ENCODE measurements around the gene LMF1.

LMF1 gene

DNA sequence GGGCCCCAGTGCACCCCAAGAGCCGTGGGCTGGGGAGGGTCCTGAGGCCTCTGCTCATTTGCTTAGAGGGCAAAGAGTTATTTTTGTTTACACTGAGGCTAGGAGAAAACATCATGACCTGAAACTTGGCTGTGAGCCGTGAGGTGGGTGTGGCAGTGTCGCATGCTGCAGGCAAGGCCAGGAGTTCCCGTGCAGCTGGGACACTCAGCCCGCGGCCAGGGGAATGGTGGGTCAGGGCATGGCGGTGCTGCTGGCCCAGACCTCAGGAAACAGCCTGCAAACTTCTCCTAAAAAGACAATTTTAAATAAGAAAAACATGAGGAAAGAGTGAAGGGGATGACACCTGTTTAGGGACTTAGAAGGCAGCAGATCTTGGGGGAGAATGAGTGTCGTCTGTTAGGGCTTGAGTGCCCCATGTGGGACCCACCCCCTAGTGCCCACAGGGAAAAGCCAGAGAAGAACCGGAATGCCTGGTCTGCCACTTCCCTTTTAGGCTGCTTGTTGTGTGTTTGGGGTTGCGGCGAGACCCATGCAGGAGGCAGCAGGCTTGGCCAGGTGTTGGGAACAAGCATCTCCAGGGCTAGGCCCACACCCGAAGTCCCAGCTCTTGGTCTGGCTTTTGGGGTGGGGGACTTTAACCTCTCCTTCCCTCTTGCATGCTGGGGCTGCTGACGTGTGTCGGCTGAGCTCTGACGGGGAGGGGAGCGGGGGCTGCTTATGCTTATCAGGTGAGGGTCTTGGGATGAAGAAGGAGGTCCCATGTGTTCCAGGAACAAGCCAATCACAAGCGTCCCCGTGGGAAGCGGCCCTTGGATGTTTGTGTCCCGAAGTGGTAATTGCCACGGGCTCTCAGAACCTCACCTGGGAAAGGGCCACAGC is 89.3 kb downstream of the LMF1 start:
- DNase-seq (ENCODE audit: low read depth, low spot score), result no peak

DNA sequence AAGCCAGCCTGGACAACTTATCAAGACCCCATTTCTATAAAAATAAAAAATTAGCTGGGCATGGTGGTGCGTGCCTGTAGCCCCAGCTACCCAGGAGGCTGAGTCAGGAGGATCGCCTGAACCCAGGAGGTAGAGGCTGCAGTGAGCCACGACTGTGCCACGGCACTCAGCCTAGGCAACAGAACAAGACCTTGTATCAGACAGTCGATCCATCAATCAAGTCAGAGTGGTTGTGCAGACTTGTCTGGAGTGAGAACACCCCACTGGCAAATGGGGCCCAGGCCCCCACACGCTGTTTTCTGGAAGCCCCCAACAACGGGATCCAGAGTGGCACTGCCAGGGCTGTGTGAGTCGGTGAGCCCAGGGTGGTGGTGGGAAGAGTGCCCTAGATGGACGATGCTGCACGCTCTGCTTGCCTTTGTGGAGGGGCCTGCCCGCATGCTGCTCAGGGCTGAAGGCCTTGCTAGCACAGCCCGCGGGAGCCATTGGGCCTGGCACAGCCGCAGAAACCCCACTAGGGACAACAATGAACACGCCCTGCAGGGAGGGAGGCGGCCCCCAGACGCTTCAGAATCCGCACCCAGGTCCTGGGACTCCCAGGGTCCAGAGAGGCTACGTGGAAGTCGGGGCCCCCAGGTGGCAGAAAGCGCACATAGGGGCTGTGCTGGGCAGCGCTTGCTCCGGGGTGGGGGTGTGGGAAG is 90.2 kb downstream of the LMF1 start:
- DNase-seq (ENCODE audit: low read depth, low spot score), result no peak

DNA sequence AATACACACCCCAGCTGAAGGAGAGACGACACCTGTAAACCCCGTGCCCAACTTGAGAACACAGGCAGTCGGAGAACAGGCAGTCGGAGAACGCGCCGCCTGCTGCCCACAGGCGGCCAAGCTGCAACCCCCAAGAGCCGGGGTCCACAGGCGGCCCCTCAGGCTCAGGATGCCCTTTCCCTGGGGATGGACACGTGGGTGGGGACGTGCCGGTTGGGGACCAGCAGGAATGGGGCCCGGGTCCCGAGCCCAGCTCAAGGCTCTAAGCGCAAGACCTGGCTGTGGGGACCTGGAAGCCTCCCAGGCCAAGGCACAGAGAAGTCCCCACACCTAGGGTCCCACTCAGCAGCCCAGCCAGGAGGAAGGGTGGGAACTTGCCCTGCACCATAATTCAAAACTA is 90.8 kb downstream of the LMF1 start:
- no peak for DNase-seq (ENCODE audit: low read depth, low spot score)

DNA sequence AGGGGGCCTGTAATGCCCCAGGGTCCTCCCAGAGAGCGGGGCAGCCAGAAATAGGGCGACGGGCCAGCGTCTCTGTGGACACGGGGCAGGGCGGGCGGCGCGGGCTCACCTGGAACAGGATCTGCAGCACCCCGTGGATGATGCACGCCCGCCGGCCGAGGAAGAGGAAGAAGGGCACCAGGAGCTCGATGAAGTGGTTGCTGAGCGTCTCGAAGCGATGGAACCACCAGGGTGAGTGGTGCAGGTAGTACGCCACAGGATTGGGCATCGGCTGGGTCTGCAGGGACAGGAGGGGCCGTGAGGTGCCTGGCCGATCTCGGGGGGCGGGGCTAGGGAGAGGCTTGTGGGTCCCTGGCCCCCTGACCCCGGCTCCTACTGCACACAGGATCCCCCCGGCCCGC is 91.3 kb downstream of the LMF1 start:
- no peak for DNase-seq (ENCODE audit: low read depth, low spot score)

DNA sequence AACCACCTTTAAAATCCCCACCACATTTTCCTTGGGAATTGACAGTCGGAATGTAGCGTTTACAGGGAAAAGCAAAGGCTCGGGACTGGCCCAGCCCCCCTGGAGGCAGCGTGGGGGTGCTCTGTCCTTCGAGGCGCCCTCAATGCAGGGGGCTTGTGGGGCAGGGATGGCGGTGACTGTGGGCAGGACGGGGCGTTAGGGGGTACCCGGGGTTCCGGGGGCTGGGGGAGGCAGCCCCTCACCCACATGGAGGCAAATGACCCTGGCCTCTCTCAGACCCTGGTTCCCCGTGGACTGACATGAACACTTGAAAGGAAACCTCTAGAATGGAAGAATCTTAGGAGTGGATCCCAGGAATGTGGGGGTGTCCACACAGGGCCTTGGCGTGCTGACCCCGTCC is 91.9 kb downstream of the LMF1 start:
- no peak for DNase-seq (ENCODE audit: low read depth, low spot score)

DNA sequence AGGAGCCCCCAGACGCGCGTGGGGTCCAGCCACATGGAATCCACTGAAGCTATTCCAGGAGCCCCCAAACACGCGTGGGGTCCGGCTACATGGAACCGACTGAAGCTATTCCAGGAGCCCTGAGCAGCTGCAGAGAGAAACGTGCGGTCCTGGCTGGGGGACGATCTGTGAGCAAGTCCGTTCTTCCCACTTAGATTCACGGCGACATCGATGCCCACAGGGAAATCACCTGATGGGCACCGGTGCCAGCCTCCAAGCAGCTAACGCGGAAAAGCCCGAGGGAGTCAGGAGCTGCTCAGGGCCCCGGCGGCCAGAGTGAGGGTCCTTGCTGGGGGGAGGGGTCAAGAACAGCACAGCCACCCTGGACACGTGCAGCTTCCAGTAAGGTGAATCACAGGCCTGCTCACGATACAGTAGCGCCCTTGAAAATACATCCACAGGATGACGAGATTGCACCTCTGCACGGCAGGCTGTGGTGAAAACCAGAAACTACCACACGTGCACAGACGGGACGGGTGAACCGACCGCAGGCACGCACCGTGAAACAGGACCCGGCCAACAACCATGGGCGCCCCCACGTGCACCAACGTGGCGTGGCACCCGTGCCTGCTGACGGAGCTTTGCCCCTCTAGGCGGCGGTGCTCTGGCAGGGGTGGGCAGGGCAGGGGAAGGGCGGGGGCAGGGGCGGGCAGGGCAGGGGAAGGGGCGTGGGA is 92.6 kb downstream of the LMF1 start:
- DNase-seq (ENCODE audit: low read depth, low spot score), result no peak

DNA sequence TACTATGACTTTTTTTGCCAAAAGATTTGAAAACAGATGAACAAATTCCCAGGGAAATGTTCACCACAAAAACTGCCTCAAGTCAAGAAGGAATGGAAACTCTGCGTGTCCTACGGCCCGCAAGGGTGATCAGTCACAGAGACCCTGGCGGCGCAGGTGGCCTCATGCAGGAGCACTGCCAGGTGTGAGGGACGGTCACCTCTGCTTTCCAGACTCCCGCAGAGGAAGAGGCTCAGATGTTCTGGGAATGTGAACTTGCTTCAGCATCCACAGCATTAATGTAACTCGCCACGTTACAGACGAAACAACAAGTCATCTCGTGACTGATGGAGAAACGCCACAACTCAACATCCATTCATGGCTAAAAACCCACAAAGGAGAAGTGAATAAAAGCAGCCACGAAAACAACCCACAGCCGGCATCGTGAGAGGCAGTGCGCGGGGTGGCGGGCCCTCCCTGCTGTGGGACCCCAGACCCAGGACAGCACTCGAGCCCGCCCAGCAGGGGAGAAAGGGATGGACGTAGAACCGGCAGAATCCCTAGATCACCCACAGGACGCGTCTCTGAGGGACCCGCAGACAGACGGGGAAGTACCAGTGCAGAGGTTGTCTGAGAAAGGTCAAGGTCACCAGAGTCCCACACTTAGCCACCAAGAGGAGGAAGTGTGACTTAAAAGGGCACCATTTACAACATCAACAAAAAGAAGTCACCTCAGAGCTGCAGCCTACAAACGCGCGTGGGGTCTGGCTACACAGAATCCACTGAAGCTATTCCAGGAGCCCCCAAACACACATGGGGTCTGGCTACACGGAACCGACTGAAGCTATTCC is 93.3 kb downstream of the LMF1 start:
- DNase-seq (ENCODE audit: low read depth, low spot score), result no peak

DNA sequence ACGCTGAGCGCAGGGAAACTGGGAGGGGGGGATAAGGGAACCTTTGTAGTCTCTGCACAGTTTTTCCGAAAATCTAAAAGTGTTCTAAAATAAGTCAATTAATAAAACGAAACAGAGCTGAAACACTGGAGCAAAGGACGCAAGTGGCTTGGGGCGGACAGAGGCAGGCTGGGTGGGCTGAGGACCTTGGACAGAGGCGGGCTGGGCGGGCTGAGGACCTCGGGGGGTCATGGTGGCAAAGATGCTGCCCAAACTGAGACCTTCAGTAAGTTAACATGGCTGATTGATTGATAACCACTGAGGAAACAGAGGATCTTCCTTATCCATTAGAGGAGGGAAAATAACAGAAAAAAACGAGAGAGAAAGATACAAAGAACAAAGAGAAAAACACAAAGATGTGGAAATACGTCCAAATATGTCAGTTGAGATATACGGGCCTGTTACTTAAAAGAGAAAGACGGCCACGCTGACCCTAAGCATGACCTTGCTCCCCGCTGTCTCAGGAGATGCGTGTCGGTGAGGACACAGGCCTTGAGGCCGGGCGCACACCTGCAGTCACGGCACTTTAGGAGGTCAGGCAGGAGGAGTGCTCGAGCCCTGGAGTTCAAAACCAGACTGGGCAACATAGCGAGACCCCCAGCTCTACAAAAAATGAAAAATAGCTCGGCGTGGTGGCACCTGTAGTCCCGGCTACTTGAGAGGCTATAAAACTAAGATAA is 94.1 kb downstream of the LMF1 start:
- no peak for DNase-seq (ENCODE audit: low read depth, low spot score)

DNA sequence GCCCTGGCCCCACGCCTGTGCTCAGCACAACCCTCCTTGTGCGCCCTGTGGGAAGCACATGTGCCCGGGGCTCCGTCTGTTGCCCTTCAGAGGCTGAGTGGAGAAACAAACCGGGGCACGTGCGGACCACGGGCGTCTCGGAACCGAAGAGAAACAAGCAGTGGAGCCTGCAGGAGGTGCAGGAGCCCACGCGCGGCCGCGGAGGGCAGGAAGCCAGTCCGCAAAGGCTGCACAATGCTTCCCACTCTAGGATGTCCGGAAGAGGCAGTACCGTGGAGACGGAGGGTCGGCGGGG is 94.8 kb downstream of the LMF1 start:
- DNase-seq (ENCODE audit: low read depth, low spot score), result no peak

DNA sequence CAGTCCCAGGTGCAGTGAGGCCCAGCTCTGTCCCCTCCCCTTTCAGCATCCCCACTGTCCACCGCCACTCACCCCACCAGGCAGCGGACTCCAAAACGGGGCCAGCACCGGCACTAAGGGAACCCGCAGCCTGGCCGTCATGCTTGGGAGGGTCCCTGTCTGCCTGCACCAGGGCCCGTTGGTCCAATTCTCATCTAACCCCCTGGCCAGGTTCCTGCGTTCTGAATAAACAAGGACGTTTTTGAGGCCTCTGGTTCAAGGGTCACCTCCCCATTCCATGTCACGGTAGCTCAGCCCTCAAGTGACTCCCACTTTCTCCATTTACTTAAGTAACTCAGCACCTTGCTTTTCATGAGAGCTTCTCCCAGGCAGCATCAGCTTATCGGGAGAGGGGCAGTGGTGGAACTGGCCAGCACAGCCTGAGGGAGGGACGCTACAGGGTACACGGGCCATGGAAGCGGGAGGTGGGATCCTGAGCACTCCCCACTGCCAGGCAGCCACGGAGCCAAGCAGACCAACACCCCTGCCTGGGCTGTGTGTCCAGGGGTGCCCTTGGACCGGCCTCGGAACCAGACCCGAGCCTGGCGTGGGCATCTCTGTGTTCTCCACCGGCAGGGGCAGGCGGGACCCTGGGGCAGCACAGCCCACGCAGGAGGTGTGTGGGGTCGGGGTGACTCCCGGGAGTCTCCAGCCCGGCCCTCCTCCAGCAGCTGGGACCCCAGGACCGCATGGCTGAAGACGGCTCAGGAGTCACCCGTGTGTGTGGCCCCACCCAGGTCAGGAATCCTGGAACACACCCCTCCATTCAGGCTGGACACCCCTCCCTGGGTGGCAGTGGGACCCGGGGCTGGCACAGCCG is 95.4 kb downstream of the LMF1 start:
- DNase-seq (ENCODE audit: low read depth, low spot score), result no peak

DNA sequence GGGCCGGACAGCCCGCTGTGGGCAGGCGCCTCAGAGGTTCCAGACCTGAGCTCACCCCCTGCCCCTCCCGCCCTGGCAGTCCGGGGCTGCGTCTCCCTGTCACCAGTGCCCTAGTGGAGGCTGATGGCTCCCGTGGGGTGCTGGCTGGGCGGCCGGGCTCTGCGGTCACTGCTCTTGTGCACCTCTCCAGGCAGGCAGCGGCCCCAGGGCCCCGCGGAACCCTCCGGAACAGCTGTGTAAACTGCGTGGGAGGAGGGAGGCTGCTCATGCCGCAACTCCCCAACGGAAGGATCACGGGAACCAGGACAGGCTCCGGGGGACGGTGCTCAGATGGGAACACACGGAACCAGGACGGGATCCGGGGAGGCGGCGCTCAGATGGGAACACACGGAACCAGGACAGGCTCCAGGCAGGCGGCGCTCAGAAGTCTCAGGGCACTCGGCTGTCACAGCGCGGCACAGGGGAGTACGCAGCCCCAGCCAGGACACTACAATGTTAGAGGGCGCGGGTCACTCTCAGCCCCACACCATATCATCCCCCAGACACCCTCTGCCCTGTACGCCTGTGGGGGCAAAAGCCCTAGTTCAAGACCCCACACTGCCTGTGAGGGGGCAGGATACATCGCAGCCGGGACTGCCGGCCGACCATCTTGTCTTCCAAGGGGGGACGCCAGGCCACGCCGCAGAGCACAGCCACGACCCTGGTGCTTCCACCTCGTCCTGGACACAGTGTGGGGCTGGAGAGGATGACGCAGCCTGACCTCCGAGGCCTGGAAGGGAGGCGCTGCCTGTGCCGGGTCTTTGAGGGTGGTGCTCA is 96.2 kb downstream of the LMF1 start:
- no peak for DNase-seq (ENCODE audit: low read depth, low spot score)

DNA sequence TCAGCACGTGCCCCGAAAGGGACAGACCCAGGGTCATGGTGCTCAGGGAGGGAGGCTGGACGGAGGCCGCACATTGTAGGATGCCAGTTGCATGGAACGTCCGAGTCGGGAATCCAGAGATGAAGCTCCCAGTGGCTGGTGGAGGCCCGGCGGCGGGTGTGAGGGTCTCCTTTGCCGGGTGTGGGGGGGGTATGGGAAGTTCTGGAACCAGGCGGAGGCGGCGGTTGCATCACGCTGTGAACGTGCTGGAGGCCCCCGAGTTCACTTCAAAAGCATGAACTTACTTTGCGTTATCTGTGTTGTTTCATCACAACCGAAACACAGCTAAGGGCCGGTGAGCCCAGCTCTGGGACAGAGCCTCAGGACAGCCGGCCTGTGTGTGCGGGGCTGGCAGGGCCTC is 96.9 kb downstream of the LMF1 start:
- no peak for DNase-seq (ENCODE audit: low read depth, low spot score)

DNA sequence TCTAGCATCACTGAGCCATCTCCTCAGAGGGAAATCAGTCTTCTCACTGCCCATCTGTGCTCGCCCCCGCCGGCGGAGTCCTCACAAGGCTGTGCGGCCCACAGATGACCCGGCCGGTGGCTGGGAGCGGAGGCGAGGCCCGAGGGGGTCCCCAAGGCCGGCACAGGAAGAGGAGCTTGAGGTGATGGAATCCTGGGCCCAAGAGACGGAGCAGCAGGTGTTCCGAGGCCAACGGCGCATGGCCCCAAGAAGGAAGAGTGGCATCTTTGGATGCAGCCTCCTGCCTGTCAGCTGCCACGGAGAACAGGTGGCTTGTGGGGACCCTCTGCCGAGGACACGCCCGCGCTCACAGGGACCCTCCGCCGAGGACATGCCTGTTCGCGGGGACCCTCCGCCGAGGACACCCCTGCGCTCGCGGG is 97.5 kb downstream of the LMF1 start:
- DNase-seq (ENCODE audit: low read depth, low spot score), result no peak

DNA sequence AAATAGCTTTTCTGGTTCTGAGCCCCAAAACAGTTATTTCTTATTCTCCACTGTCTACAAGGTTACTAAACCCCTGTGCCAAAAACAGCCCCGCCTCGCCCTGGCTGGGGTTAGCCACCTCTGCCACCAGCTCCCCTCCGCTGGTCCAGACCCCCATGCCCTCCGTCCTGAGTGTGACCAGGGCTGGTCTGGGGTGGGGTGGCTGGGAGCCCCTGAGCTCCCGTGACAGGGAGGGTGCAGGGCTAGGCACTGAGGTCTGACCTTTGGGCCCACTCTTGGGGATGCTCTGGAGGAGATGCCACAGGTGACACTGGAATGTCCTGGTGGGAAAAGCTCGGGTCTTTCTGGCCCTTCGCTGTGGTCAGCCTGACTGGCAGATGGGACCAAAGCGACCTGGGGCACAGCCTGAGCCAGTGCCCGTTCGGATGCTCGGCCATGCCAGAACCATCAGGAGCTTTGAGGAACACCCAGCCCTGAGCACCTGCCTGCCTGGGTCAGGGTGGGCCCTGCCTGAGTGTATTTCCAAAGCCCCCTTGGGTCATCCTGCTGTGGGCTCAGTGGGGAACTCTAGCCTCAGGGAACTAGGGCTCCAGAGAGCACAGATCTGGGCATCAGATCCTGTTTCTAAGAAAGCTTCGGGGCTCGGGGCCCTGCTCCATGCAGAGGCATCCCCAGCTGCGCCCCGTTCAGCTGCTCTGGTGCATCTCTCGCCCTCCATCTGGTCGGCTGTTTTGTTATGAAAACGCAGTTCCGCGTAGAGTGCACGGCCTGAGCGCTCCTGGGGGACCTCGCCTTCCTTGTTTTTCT is 98.1 kb downstream of the LMF1 start:
- no peak for DNase-seq (ENCODE audit: low read depth, low spot score)

DNA sequence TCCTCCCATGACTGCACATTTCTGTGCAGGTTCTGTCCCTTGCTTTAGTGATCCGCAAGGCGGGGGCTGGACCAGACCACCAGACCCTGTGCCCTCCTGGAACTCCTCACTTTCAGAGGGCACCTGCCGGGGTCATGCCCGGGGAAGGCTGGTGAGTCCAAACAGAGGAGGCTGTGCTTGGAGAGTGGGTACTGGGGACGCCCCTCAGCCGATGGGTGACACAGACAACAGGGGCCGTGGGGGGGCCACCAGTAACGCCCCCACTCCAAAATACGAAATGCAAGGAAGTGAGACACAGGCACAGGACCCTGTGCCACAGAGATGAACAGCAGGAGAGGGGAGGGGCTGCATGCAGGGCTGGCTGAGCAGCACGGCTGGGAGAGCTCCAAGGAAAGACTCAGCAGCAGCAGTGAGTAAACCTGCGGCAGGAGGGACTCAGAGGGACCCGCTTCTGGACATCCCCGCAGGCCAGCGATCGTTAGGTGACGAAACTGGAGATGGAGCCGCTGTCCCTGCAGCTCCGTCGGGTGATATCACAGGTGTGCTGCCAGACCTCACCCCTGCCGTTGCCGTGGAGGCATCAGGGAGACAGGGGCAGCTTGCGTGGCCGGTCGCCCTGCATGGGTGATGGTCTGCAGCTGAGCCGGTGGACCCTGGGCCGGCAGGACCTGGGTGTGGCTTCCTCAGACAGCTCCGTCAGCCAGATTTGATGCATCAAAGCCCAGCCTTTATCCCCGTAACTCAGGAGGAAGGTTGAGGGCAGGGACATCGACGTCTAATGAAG is 99.0 kb downstream of the LMF1 start:
- DNase-seq (ENCODE audit: low read depth, low spot score), result no peak

DNA sequence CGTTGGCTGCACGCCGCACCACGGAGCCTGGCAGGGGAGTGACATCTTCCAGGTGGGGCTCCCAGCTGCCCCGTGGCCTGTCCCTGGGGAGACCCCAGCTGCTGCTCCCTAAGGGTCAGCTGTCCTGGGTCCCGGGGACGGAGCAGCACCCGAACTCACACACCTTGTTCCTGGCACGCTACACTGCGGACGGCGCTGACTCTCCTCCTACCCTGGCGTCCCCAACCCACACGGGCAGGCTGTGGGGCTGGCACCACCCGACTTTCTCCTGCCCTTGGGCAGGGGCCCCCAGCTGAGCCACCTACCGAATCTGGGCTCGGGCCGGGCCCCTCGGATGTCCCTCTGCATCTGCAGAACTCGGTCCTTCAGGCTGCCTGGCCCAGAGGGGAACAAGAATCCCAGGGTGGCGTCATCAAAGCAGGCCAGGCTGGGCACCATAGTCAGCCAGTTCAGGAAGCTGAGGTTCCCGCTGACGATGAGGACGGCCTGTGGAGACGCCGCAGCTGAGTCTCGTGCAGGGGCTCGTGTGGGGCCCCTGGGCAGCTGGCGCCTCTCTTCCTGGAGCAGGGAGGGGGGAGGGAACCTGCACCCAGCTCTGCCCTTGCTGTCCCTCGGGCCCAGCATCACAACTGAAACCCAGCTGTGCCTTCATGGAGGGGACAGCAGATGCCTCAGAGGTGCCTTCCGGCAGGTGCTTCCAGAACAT is 99.8 kb downstream of the LMF1 start:
- no peak for DNase-seq (ENCODE audit: low read depth, low spot score)
